ENCODE data around the gene ANKMY1.

Gene ANKMY1

GRCh38 chr2:240557808-240558207 is at the start of gene ANKMY1:
ANKMY1 (minus strand) TSS chr2:240557988; CDS start chr2:240557335, 653 bp downstream.
- DNase-seq, result peak; percentile 76

GRCh38 chr2:240605867-240606743 is 48.3 kb upstream of the ANKMY1 start:
- no peak for DNase-seq

GRCh38 chr2:240604939-240605716 is 47.3 kb upstream of the ANKMY1 start:
- DNase-seq, result no peak

- DNase-seq, result peak; percentile 63
Measured at GRCh38 chr2:240604291-240604938, 46.6 kb upstream of the ANKMY1 start.

GRCh38 chr2:240603846-240604245 is 46.1 kb upstream of the ANKMY1 start:
- DNase-seq, result no peak

- DNase-seq, result no peak
Measured at GRCh38 chr2:240603081-240603835, 45.5 kb upstream of the ANKMY1 start.

- no peak for DNase-seq
Measured at GRCh38 chr2:240602266-240603050, 44.7 kb upstream of the ANKMY1 start.

- no peak for DNase-seq
Measured at GRCh38 chr2:240601831-240602160, 44.0 kb upstream of the ANKMY1 start.

- no peak for DNase-seq
Measured at GRCh38 chr2:240601061-240601830, 43.5 kb upstream of the ANKMY1 start.

- DNase-seq, result no peak
Measured at GRCh38 chr2:240600451-240600961, 42.7 kb upstream of the ANKMY1 start.

- DNase-seq, result no peak
Measured at GRCh38 chr2:240599141-240599583, 41.4 kb upstream of the ANKMY1 start.

- DNase-seq, result no peak
Measured at GRCh38 chr2:240598311-240598911, 40.6 kb upstream of the ANKMY1 start.

- DNase-seq, result no peak
Measured at GRCh38 chr2:240597419-240598181, 39.8 kb upstream of the ANKMY1 start.

GRCh38 chr2:240597054-240597418 is 39.2 kb upstream of the ANKMY1 start:
- no peak for DNase-seq

GRCh38 chr2:240596491-240596931 is 38.7 kb upstream of the ANKMY1 start:
- no peak for DNase-seq

GRCh38 chr2:240596080-240596460 is 38.3 kb upstream of the ANKMY1 start:
- no peak for DNase-seq

GRCh38 chr2:240595381-240596079 is 37.7 kb upstream of the ANKMY1 start:
- DNase-seq, result no peak

- no peak for DNase-seq
Measured at GRCh38 chr2:240594511-240595380, 37.0 kb upstream of the ANKMY1 start.

Measured in EL (cell line).